Stimulated activated CD4-positive, alpha-beta T cell treated with anti-CD3 and anti-CD28 coated beads, Interleukin-1b, Interleukin-23, amount 100 ng/mL, for 1 hour (primary cell): ENCODE results near the gene CT45A7.
"Not testable (repeated sequence)": the region's sequence is repeated elsewhere in the genome, so short reads cannot be mapped to it uniquely, and the experiment has no call there.

Source experiments
- DNase-seq, 2 donors: peaks; one replicate each; pipeline ENCODE4 v3.0.0-alpha.2; 2020; ENCODE audit warnings: low read depth in 2 of 2

Gene CT45A7, protein sequence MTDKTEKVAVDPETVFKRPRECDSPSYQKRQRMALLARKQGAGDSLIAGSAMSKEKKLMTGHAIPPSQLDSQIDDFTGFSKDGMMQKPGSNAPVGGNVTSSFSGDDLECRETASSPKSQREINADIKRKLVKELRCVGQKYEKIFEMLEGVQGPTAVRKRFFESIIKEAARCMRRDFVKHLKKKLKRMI

DNA sequence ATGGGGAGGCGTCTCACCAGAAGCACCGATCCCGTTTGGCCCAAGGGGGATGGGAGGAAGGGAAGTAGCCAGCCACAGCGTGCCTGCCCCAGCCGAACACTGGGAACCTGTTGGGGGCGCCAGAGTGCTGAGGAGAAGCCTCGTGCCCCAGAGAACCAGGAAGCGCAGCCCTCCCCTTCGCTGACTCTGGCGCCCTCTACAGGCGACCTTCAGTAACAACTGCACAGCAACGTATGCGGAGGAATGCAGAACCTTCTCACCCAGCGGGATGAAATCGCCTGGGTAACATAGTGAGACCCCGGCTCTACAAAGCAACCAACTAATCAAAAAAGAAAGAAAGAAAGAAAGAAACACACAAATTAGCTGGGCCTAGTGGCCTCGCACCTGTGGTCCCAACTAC lies at the start of gene CT45A7:
TSS of gene CT45A7 (minus strand) at position 101 of the 400 bp plus-strand sequence. CDS start 3,747 bp downstream, outside the sequence.
- DNase-seq: not testable (repeated sequence)

DNA sequence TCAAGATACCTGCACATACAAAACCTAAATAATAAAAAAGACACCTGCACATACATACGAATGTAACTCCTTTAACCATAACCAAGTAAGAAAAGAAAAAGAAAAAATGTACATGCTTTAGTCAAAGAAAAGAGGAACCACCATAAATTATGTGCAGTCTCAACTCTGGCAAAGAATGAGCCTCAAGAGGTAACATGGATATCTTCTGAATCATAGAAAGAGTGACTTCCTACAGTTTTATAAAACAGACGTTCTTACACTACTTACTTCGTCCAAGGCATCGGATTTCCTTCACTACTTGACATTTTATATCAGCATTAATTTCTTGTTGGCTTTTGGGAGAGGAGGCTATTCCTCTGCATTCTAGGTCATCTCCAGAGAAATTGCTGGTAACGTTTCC lies 45.7 kb upstream of the CT45A7 start:
- not testable (repeated sequence) for DNase-seq

DNA sequence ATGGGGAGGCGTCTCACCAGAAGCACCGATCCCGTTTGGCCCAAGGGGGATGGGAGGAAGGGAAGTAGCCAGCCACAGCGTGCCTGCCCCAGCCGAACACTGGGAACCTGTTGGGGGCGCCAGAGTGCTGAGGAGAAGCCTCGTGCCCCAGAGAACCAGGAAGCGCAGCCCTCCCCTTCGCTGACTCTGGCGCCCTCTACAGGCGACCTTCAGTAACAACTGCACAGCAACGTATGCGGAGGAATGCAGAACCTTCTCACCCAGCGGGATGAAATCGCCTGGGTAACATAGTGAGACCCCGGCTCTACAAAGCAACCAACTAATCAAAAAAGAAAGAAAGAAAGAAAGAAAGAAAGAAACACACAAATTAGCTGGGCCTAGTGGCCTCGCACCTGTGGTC lies 34.6 kb upstream of the CT45A7 start, which contains the start of gene CT45A9:
TSS of gene CT45A9 (minus strand) at position 101 of the 400 bp plus-strand sequence. CDS start 3,751 bp downstream, outside the sequence.
- DNase-seq: not testable (repeated sequence)

DNA sequence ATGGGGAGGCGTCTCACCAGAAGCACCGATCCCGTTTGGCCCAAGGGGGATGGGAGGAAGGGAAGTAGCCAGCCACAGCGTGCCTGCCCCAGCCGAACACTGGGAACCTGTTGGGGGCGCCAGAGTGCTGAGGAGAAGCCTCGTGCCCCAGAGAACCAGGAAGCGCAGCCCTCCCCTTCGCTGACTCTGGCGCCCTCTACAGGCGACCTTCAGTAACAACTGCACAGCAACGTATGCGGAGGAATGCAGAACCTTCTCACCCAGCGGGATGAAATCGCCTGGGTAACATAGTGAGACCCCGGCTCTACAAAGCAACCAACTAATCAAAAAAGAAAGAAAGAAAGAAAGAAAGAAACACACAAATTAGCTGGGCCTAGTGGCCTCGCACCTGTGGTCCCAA lies 17.4 kb upstream of the CT45A7 start, which contains the start of gene CT45A8:
TSS of gene CT45A8 (minus strand) at position 101 of the 400 bp plus-strand sequence. CDS start 3,755 bp downstream, outside the sequence.
- not testable (repeated sequence) for DNase-seq

DNA sequence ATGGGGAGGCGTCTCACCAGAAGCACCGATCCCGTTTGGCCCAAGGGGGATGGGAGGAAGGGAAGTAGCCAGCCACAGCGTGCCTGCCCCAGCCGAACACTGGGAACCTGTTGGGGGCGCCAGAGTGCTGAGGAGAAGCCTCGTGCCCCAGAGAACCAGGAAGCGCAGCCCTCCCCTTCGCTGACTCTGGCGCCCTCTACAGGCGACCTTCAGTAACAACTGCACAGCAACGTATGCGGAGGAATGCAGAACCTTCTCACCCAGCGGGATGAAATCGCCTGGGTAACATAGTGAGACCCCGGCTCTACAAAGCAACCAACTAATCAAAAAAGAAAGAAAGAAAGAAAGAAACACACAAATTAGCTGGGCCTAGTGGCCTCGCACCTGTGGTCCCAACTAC lies 17.2 kb downstream of the CT45A7 start, which contains the start of gene CT45A2:
TSS of gene CT45A2 (minus strand) at position 101 of the 400 bp plus-strand sequence. CDS start 3,747 bp downstream, outside the sequence.
- DNase-seq: not testable (repeated sequence)

DNA sequence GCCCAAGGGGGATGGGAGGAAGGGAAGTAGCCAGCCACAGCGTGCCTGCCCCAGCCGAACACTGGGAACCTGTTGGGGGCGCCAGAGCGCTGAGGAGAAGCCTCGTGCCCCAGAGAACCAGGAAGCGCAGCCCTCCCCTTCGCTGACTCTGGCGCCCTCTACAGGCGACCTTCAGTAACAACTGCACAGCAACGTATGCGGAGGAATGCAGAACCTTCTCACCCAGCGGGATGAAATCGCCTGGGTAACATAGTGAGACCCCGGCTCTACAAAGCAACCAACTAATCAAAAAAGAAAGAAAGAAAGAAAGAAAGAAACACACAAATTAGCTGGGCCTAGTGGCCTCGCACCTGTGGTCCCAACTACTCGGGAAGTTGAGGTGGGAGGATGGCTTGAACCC lies 34.4 kb downstream of the CT45A7 start, which contains the start of gene CT45A6:
TSS of gene CT45A6 (minus strand) at position 101 of the 400 bp plus-strand sequence. CDS start 3,794 bp downstream, outside the sequence.
- DNase-seq: not testable (repeated sequence)

DNA sequence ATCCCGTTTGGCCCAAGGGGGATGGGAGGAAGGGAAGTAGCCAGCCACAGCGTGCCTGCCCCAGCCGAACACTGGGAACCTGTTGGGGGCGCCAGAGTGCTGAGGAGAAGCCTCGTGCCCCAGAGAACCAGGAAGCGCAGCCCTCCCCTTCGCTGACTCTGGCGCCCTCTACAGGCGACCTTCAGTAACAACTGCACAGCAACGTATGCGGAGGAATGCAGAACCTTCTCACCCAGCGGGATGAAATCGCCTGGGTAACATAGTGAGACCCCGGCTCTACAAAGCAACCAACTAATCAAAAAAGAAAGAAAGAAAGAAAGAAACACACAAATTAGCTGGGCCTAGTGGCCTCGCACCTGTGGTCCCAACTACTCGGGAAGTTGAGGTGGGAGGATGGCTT lies 51.7 kb downstream of the CT45A7 start, which contains the start of gene CT45A5:
TSS of gene CT45A5 (minus strand) at position 101 of the 400 bp plus-strand sequence. CDS start 3,774 bp downstream, outside the sequence.
- DNase-seq: not testable (repeated sequence)
